ENCODE data around the gene SOX6.

The SOX6 gene

DNA sequence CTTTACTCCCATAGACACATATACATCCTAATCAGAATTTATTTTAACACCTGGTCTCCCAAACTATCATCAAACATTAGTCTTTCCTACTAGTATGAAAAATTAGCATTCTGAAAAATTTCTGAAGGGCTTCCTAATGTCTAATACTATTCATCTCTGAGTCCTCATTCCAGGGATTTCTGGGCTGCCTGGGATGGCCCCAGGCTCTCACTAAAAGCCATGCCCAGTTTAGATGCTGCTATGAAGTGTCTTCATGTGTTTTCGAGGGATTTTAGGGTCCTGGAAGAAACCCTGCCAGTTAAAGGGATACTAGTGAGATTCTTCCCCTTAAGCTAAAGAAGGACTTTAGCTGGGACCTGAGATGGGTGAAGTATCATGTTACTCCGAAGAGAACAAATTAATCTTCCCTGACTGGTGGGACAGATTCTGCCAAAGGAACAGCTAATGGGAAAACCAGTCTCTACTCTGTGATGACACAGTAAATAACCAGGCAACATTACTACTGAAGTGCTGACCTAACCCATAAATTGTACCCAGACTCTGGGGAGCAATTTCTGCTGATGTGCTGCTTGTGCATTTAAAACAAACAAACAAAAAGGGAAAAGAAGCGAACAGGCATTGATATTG is 342.6 kb downstream of the SOX6 start:
- DNase-seq (ENCODE audit: low read depth) = no peak
- in situ Hi-C loops (cut with HindIII; ENCODE audit: low sequenced_read_pairs) = no loop called here
- H3K4me3 ChIP-seq (ENCODE audit: low read depth, low read length) = no peak overlapping the region
- TF ChIP-seq, protein P1, sequence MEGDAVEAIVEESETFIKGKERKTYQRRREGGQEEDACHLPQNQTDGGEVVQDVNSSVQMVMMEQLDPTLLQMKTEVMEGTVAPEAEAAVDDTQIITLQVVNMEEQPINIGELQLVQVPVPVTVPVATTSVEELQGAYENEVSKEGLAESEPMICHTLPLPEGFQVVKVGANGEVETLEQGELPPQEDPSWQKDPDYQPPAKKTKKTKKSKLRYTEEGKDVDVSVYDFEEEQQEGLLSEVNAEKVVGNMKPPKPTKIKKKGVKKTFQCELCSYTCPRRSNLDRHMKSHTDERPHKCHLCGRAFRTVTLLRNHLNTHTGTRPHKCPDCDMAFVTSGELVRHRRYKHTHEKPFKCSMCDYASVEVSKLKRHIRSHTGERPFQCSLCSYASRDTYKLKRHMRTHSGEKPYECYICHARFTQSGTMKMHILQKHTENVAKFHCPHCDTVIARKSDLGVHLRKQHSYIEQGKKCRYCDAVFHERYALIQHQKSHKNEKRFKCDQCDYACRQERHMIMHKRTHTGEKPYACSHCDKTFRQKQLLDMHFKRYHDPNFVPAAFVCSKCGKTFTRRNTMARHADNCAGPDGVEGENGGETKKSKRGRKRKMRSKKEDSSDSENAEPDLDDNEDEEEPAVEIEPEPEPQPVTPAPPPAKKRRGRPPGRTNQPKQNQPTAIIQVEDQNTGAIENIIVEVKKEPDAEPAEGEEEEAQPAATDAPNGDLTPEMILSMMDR (IDR thresholded peaks at IDR 0.05; ENCODE audit: low read depth, low read length, missing control alignments) = no peak

DNA sequence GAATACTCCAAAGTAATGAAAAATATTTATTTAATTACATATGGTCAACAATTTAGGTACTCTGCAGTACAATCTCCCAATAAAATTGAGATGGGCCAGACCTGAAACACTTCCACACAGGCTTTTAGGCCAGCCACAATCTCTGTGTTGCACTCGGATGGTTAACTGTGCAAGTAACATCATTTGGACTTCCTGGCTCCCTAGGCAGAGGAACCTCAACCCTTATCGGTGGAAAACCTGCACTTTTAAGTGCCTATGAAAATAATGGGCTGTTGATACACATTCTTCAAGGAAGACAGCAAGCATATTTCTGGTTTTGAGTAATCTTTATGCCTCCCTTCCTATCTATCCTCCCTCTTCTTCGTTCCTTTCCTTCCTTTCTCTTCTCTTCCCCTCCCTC is 343.1 kb downstream of the SOX6 start:
- TF ChIP-seq, protein P1 (IDR thresholded peaks at IDR 0.05; ENCODE audit: low read depth, low read length, missing control alignments) = no peak
- in situ Hi-C loops (cut with HindIII; ENCODE audit: low sequenced_read_pairs) = no loop called here
- no peak overlapping the region for H3K4me3 ChIP-seq (ENCODE audit: low read depth, low read length)
- no peak for DNase-seq (ENCODE audit: low read depth)

DNA sequence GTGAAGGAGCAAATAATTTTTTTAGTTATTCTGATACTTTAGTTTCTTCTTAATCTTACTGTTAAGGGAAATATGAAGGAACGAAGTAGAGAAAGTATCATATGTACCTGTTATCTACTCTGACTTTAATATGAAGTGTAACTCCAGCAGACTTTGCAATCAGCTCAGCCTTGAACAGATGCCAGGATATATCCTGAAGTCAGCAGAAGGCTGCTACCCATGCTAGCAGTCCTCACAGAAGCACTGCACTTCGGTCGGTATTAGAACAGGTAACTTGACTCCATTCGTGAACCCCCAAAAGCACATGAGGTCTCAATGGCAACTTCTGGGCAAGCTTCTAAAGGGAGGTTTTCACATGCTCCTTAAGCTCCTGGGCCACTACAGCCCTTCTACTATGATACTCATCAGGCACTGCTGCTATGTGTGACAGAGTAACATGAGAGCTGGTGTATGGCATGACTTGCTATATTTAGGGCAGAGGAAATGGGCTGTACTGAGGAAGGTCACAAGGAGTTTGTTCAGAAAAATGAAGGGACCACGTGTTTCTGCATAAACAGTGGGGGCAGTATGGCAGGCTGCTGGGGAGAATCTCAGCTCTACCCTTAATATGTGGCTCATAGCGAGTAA is 344.1 kb downstream of the SOX6 start:
- H3K4me3 ChIP-seq (ENCODE audit: low read depth, low read length) = no peak overlapping the region
- in situ Hi-C loops (cut with HindIII; ENCODE audit: low sequenced_read_pairs) = no loop called here
- TF ChIP-seq, protein P1 (IDR thresholded peaks at IDR 0.05; ENCODE audit: low read depth, low read length, missing control alignments) = no peak
- no peak for DNase-seq (ENCODE audit: low read depth)

DNA sequence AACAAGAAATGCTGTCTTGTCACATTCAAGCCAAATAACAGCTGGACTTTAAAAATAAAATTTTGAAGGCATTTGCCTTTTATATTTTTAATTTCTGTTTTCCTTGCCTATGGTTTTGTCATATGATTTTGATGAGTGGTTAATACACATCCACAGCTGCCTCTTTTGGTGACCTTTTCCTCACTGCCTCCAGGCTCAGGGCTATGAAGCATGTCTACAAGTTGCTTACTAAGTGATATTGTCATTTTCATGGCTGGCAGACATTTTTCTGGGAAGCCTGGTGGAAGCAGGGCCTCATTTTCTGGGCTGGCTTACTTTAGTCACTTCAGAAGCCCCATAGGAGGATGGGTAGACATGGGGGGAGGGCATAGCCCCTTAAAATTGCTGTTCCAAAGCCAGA is 344.9 kb downstream of the SOX6 start:
- no peak overlapping the region for H3K4me3 ChIP-seq (ENCODE audit: low read depth, low read length)
- no peak for DNase-seq (ENCODE audit: low read depth)
- TF ChIP-seq, protein P1 (IDR thresholded peaks at IDR 0.05; ENCODE audit: low read depth, low read length, missing control alignments) = no peak
- in situ Hi-C loops (cut with HindIII; ENCODE audit: low sequenced_read_pairs) = no loop called here

DNA sequence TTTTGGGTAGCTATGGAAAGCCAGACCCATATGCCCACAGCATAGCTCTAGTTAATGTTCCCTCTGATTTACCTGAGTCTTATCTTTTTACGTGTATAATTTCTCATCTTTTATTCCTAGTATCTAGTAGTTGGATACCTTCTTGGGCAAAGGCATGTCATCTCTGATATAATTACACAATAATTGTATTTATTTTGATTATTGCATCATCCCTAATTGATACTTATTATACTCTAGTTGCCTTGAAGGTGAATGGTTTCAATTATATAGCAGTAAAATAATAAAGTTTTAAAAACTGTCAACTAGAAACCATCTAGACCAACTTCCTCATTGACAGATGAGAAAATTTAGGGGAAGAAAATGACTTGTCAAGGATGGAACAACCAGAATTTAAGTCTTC is 347.3 kb downstream of the SOX6 start:
- TF ChIP-seq, protein P1 (IDR thresholded peaks at IDR 0.05; ENCODE audit: low read depth, low read length, missing control alignments) = no peak
- H3K4me3 ChIP-seq (ENCODE audit: low read depth, low read length) = no peak overlapping the region
- in situ Hi-C loops (cut with HindIII; ENCODE audit: low sequenced_read_pairs) = loop anchor here (5.0 kb wide), 1 partner anchor 103 kb away; no protein-coding TSS in a partner anchor
- no peak for DNase-seq (ENCODE audit: low read depth)

DNA sequence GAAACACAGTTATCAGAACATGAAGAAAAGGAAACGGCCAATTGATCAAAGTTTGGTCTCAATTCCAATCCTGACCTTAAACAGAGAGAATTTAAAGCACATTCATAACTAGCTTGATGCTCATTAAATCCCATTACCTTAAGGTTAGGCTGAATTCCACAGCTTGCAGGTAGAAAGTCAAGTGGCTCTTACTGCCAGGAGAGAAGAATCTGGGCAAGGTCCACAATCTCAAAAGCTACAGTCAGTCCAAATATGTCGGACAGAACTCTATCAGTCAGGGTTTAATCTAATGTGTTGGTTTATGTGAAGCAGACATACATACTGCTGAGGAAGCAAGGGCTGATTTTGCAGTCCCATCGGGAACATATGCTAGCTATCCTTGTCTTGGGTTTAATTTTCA is 348.8 kb downstream of the SOX6 start:
- TF ChIP-seq, protein P1 (IDR thresholded peaks at IDR 0.05; ENCODE audit: low read depth, low read length, missing control alignments) = no peak
- no peak for DNase-seq (ENCODE audit: low read depth)
- in situ Hi-C loops (cut with HindIII; ENCODE audit: low sequenced_read_pairs) = loop anchor here (5.0 kb wide), 1 partner anchor 105 kb away; no protein-coding TSS in a partner anchor
- H3K4me3 ChIP-seq (ENCODE audit: low read depth, low read length) = no peak overlapping the region
